GM18951 (cell line): ENCODE measurements around the gene MGLL.

Experiments used
- POLR2A ChIP-seq: IDR thresholded peaks from 4 replicates; pipeline ENCODE4 v1.6.1; 2011; ENCODE audit warnings: mild to moderate bottlenecking; ENCODE audit not compliant: insufficient read length, insufficient read depth; ENCODE audit errors: extremely low read depth
- in situ Hi-C: fragments of 300-500 bp; cut with MboI; formaldehyde crosslinking; loops from one replicate; pipeline ENCODE4 v1.12.0; 2022; ENCODE audit warnings: low sequenced_read_pairs, mixed read lengths, inconsistent platforms; ENCODE audit not compliant: unreplicated experiment

Gene MGLL

DNA sequence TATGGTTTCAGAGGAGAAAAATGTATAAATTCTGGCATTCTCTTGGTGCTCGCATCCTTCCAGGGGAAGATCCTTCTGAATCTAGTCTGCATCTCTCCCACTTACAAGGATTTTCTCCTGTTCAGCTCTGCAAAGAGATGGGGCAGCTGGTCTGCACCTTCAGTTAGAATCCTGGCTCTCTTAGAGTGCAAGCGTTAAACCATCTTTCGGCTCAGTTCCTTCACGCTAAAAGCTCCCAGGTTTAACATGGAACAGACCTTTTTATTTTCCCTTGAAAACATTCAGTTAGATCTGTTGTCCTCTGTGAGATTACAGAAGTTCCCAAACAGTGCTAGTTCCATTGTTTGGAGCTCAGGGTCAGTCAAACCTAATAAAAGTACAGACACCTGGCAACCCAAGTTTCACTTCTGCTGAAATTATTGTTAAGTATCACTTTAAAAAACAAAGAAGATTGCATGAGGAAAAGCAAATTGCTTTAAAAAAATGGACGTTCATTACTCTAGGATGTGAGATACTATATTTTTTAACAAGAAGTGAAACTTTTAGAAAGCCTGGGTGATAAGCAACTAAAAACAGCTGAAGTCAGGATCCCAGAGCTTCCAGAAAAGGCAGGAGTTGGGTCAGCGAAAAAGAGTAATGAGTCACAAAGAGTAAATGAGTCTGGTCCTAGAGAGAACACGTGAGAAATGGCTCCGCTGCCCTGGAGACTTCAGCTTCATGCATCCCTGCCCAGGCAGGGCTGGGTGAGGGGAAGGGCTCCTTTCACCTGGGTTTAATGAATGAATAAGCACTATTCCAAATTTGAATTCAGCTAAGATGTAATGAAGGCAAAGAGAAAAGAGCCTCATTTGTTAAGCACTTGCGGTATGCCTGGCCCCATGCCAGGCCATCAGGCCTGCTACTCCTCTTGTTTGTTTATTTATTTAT, 86.3 kb downstream of the MGLL start:
- in situ Hi-C loops = no loop called here
- peak; percentile 26 for TF ChIP-seq POLR2A

DNA sequence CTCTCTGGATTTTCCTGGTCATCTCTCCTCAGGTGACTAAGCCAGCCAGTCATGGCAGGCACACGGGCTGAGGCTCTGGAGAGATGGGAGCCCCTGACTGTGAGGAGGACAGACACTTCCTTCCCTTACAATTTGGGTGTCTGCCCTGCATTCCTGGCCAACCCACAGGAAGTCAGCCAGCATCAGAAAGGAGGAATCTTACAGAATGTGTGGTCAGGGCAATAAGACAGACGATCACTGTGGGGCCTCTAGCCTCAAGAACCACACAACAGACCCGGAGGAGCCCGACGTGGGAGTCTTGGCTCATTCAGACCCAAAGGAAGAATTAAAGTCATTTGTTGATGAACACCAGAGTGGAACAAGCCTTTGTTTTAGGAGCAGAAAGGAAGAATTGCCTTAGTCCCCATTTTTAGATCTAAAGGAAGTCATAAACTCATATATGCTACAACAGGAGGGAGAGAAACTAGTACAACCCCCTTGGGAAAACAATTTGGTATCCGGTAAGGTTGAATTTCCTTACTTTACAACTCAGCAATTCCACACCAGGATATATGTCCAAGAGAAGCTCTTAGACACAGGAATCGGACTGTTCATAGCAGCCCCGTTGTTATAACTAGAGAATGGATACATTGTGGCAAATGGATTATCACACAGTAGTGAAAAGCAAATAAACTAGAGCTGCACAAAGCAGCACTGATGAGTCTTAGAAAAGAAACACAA, 87.4 kb downstream of the MGLL start:
- in situ Hi-C loops = no loop called here
- TF ChIP-seq POLR2A = no peak

DNA sequence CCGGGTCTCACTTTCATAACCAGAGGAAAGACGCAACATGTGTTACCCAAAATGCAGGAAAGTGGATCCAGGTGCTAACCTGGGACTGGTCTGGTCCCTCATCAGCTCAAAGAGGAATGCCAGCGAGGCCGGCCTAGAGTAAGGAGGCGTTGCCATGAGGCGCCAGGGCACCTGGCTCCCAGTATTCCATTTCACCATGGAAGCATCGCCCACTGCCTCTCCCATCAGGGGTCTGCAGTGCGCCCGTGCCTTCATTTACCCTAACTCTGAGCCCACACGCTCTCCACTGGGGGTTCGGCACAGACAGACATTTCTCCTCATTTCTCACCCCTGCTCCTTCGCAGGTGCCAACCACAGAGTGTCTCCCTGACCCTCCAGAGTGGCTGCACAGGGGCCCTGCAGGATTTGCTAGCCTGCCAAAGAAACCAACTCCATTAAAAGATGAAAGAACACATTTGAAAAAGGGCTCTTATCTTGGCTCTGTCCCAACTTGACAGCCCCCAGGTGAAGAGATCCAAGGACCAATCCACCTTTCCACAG, 88.1 kb downstream of the MGLL start:
- in situ Hi-C loops = no loop called here
- TF ChIP-seq POLR2A = no peak

DNA sequence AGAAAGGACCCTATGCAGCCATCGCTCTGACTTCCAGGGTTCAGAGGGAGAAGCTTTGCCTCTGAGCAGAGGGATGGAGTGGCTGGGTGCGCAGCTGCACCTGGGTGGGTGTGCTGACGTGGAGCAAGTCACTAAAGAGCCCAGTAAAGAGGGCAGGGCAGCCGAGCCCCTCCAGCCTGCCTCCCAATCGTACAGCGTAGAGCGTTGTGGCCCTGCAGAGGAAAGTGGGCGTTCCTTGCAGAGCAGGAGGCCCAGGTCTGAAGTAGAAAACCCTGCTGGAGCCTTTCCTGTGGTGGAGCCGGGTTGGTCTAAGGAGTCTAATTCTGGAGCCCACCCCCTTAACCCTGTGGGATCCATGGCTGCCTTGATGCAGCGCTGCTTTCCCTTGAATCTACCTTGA, 88.5 kb downstream of the MGLL start:
- in situ Hi-C loops = no loop called here
- TF ChIP-seq POLR2A = no peak

DNA sequence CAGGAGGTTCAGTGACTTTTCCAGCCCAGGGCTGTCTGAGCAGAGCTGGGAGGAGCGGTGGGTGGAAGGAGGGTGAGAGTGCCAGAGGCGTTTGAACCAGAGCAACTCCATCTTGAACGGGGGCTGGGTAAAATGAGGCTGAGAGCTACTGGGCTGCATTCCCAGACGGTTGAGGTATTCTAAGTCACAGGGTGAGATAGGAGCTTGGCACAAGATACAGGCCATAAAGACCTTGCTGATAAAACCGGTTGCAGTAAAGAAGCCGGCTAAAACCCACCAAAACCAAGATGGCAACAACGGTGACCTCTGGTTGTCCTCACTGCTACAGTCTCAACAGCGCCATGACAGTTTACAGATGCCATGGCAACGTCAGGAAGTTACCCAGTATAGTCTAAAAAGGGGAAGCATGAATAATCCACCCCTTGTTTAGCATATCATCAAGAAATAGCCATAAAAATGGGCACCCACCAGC, 89.4 kb downstream of the MGLL start:
- in situ Hi-C loops = no loop called here
- TF ChIP-seq POLR2A = no peak

DNA sequence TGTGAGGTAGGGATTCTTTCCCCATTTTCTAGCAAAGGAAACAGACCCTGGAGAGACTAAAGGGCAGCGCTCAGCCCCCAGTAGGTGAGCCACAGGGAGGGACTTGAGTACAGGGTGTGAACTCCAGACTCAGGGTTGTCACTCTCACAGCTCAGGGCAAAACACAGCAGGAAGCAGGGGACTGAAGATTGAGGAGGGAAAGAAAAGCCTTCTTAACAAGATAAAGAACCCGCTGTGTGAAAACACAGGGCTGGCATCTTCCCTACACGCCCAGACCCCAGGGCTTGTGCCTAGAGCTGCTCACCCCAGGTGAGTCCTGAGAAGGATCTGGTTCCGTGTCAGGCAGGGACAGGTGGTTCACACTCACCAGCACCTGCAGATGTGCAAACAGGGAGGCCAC, 90.0 kb downstream of the MGLL start:
- in situ Hi-C loops = no loop called here
- no peak for TF ChIP-seq POLR2A

DNA sequence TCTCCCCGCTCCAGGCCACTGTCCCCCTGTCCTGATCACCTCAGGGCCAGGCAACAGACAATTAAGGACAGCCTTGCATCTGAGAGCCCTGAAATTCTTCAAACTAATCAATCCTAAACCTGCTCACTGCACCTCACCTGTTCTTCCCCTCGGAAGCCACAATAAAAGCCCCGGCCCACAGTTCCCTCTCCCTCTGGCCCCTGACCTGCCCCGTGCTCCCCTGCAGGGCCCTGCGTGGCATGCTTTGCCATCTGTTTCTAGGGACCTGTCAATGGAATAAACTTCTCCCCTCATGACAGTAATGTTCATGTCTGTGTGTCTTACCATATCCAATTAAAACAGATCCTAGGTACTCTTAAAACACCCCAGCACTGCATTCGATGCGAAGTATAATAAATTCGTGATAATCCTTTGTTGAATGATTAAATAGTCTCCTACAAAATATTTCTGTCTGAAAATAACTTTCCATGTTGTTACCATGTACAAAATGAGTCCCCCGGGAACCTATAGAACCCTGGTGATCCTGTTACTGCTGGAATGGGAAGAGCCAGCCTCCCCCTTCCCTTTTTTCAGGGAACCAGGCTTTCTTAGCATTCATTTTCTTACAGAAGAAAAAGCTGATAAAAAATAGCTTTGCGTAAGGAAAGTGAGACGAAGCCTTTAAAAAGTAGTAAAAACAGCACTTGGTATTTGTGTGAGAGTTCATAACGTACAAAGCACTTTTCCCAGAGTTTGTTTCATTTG, 90.6 kb downstream of the MGLL start:
- in situ Hi-C loops = no loop called here
- TF ChIP-seq POLR2A = no peak

DNA sequence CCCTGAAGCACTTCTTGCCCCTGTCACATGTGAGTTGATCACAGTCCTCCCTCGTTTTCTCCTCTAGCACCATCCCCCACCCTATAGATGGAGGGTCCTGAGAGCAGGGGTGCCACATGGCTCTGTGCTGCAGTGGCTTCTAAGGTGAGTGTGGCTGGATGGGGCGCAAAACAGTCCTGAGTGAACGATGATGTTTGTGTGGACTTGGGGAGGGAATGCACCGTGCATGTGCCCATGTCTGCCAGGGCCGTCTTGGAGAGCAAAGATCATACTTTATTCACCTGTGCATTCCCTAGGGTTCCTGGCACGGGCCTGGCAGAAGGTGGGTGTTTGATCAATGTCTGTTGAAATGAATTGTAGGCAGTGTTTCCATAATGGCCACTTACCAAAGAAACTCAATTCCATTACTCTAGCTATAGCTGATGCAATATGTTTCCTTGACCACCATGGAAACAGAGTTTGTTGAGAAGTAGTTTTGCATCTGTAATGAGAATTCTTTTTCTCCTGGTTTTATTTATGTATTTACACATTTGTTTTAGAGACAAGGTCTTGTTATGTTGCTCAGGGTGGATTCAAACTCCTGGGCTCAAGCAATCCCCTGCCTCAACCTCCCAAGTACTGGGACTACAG, 91.5 kb downstream of the MGLL start:
- no peak for TF ChIP-seq POLR2A
- in situ Hi-C loops = no loop called here

DNA sequence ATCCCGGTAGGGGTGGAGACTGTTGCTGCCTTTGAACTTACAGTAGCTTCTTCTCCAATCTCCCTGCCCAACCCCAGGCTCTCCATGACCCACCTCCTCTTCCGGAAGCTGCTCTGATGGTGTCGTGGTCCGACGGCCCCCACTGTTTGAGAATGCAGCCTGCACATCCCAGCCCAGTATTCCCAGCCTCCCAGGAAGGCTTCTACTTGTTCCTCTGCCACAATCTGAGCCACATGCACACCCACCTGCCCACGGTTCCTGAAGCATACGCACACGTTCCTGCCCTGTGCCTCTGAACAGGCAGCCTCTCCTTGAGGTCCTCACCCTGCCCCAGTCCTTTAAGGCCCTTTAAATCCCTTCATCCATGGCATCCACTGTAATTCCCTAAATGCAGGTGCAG, 92.1 kb downstream of the MGLL start:
- in situ Hi-C loops = no loop called here

DNA sequence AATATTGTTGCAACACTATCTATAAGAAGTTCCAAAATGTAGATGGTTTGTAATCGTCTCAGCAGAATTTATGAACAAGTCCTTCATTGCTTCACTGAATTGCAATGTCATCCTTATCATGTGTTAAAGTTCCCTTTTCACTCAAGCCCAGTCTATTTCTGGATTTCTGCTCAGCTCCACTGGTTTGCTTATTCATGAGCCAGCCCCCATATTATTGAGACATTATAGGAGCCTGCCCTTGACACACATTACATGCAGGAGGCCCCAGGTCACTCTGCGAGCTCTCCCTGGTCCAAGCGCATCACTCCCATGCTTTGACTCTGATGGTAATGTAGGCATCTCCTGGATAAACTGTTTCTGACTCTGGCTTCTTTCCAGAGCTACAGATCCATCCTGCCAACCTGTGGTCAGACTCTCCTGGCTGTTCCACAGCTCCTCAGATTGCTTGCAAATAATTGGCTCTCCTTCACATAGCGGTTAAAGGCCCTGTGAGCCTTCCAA, 92.7 kb downstream of the MGLL start:
- in situ Hi-C loops = no loop called here

More for the DNA sequence above, 92.1 kb downstream of the MGLL start:
- no peak for TF ChIP-seq POLR2A

DNA sequence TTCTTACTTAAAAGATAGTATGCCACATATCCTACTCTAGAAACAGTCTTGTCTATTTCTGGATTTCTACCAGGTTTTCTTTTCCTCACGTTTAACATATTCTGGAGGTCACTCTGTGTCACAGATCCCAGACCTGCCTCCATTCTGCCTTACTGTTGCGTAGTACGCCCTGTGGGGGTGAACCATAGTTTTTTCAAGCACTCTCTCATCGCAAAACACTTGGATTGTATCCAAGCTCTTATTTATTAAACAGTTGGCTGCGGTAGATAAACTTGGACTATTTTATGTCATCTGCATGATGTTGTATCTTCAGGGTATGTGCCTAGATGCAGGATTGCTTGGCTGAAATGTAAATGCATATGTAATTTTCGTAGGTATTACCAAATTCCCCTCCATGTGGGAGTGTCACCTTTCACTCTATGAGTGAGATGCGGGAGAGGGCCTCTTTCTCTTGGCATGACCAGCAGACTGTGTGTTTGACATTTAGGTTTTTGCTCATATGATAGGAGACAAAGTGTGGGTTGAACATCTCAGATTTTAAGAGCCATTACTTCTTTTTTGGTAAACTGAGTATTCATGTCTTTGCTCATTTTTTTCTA, 93.8 kb downstream of the MGLL start:
- no peak for TF ChIP-seq POLR2A

More for the DNA sequence above, 92.7 kb downstream of the MGLL start:
- TF ChIP-seq POLR2A = no peak

DNA sequence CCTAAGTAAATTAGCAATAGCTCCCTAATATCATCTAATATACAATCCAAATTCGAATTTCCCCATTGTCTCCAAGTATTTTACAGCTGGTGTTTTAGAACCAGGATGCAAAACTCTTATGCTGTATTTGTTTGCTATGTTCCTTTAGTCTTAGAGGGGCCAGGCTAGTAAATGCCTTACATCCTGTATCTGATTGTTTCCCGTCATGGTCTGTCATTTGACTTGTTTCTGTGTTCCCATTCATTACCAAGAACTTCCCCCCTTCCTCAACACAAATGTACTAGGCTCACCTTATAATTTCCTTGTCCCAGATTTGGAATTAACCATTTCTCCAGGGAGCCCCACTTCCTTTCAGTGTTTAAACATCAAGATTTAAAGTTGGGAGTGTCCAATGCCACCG, 95.4 kb downstream of the MGLL start:
- TF ChIP-seq POLR2A = no peak
- in situ Hi-C loops = no loop called here

More for the DNA sequence above, 93.8 kb downstream of the MGLL start:
- in situ Hi-C loops = no loop called here
